Measurements from ENCODE around the gene PCA3.
A peak's percentile ranks its signal among the peaks of the same experiment; 100 is the strongest.

PCA3 gene

DNA sequence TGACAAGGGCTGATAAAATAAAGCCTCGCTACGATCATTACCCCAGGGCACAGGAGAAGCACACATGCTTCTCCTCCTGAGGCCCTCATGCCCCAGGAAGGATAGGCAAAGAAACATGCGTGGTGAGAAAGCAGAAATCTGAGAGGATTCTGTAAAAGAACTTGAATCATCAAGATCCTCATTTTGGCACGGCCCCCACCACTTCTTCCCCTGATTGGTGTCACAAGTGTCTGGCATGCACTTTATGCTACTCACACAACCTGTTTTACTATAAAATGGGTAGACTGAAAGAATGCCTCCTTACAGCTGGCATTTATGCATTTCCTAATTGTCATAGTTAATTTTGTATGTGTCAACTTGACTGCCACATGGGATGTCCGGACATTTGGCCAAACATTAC lies 32.1 kb downstream of the PCA3 start:
- Histone ChIP-seq H3K9me3 (replicated peaks; ENCODE audit: low read length) (no peaks in the 10 kb centered on the region), H3K27me3 (ENCODE audit: control insufficient read depth, insufficient read depth, low read length) (no peaks in the 10 kb centered on the region), H3K4me1 (ENCODE audit: control insufficient read depth, insufficient read depth, low read length) (no peaks in the 10 kb centered on the region), H3K36me3 (ENCODE audit: insufficient read depth, low read length) (no peaks in the 10 kb centered on the region), H3K4me2 (ENCODE audit: low read length) (no peak overlapping the region), H3K9ac (ENCODE audit: low read depth, low read length) (no peak overlapping the region), H3K4me3 (ENCODE audit: low read length) (no peak overlapping the region)

- no peaks in the 10 kb centered on the region for H3K27me3 ChIP-seq (ENCODE audit: control insufficient read depth, insufficient read depth, low read length)
- H3K4me1 ChIP-seq (ENCODE audit: control insufficient read depth, insufficient read depth, low read length) = no peaks in the 10 kb centered on the region
- no peak overlapping the region for H3K9ac ChIP-seq (ENCODE audit: low read depth, low read length)
- no peak overlapping the region for H3K4me3 ChIP-seq (ENCODE audit: low read length)
- no peaks in the 10 kb centered on the region for H3K9me3 ChIP-seq (replicated peaks; ENCODE audit: low read length)
- H3K4me2 ChIP-seq (ENCODE audit: low read length) = no peak overlapping the region
- no peaks in the 10 kb centered on the region for H3K36me3 ChIP-seq (ENCODE audit: insufficient read depth, low read length)
These were observed 34.3 kb downstream of the PCA3 start for GRCh38 chr9:76798527-76798926.

DNA sequence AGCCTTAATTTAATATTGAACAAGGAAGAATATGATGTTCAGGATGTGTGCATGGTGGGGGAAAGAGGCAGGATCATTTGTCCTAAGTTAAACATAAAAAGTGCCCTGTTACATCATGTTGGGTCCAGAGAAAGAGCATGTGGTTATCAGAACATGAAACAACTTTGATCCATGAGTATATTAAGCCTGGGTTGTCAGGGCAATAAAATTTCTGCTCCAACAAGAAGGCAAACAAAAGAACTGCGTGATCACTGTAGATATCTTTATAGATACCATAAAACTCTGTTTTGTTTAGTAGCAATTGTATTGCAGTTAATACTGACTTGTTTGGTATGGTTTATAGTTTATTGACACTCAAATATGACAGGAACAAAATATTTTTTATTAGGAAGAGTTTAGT lies 35.2 kb downstream of the PCA3 start:
- Histone ChIP-seq H3K9me3 (replicated peaks; ENCODE audit: low read length) (no peaks in the 10 kb centered on the region), H3K9ac (ENCODE audit: low read depth, low read length) (no peak overlapping the region)

DNA sequence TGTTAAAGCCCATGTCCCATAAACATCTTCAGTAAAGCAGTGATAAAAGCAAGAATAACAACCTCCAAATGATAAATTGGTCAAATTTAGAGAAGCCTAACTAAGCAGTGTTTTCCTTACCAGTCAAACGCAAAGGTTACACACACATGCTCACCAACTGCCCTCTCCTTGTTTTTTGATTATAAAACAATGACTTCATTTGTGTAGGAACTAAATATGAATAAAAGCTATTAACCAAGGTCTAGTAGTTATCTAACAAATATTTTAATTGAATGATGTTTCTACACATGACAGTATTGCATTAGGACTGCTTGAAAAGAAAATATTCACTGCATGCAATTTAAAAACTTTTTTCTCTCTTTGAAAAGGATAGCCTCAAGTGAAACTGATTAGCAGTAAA lies 36.7 kb downstream of the PCA3 start:
- no peak overlapping the region for H3K9ac ChIP-seq (ENCODE audit: low read depth, low read length)
- H3K9me3 ChIP-seq (replicated peaks; ENCODE audit: low read length) = no peaks in the 10 kb centered on the region
- no peaks in the 10 kb centered on the region for H3K36me3 ChIP-seq (ENCODE audit: insufficient read depth, low read length)
- no peaks in the 10 kb centered on the region for H3K27me3 ChIP-seq (ENCODE audit: control insufficient read depth, insufficient read depth, low read length)
- no peak overlapping the region for H3K4me3 ChIP-seq (ENCODE audit: low read length)
- H3K4me1 ChIP-seq (ENCODE audit: control insufficient read depth, insufficient read depth, low read length) = no peaks in the 10 kb centered on the region
- no peak overlapping the region for H3K4me2 ChIP-seq (ENCODE audit: low read length)

More for the DNA sequence above, 35.2 kb downstream of the PCA3 start:
- H3K36me3 ChIP-seq (ENCODE audit: insufficient read depth, low read length) = no peaks in the 10 kb centered on the region
- no peaks in the 10 kb centered on the region for H3K4me1 ChIP-seq (ENCODE audit: control insufficient read depth, insufficient read depth, low read length)
- no peaks in the 10 kb centered on the region for H3K27me3 ChIP-seq (ENCODE audit: control insufficient read depth, insufficient read depth, low read length)
- H3K4me3 ChIP-seq (ENCODE audit: low read length) = no peak overlapping the region
- H3K4me2 ChIP-seq (ENCODE audit: low read length) = no peak overlapping the region

DNA sequence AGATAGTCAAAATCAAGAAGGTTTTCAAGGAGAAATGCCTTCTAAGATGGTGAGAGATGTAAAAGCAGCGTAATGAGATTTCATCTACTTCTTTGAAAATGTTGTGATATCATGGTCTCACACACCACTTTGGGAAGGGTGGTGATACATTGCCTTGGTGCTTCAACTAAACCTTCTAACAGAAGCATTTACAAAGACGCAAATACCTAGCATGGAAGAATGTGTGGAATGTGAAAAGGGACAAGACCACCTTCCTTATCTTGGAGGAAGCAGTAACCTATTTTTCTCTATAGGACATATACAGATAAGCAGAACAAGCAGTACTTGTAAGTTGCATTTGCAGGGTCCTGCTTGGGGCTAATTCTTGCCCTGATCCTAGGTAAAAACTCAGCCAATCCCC lies 38.8 kb downstream of the PCA3 start:
- no peaks in the 10 kb centered on the region for H3K36me3 ChIP-seq (ENCODE audit: insufficient read depth, low read length)
- H3K4me2 ChIP-seq (ENCODE audit: low read length) = no peak overlapping the region
- no peak overlapping the region for H3K4me3 ChIP-seq (ENCODE audit: low read length)
- H3K4me1 ChIP-seq (ENCODE audit: control insufficient read depth, insufficient read depth, low read length) = no peaks in the 10 kb centered on the region
- H3K9ac ChIP-seq (ENCODE audit: low read depth, low read length) = no peak overlapping the region
- no peaks in the 10 kb centered on the region for H3K27me3 ChIP-seq (ENCODE audit: control insufficient read depth, insufficient read depth, low read length)
- H3K9me3 ChIP-seq (replicated peaks; ENCODE audit: low read length) = no peaks in the 10 kb centered on the region

DNA sequence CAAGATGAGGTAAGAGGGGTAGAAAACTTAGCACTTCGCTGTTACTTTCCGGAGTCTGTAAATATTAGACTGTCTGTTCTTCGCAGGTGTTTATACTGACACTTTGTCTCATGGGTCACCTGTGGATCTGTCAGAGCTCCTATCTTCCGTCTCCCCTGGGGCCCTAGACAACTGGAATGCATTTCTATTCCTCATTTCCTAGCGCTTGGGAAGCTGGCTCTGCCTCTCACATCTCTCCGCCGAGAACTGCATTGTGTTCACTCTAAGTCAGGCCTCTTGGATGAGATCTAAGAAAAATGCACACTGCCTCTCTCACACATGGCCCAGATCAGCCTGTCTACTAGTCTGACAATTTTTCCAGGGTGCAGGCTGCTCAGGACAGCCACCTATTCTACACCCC lies 39.5 kb downstream of the PCA3 start:
- no peaks in the 10 kb centered on the region for H3K9me3 ChIP-seq (replicated peaks; ENCODE audit: low read length)
- H3K4me2 ChIP-seq (ENCODE audit: low read length) = no peak overlapping the region
- H3K36me3 ChIP-seq (ENCODE audit: insufficient read depth, low read length) = no peaks in the 10 kb centered on the region
- no peaks in the 10 kb centered on the region for H3K27me3 ChIP-seq (ENCODE audit: control insufficient read depth, insufficient read depth, low read length)
- H3K4me3 ChIP-seq (ENCODE audit: low read length) = no peak overlapping the region
- H3K4me1 ChIP-seq (ENCODE audit: control insufficient read depth, insufficient read depth, low read length) = no peaks in the 10 kb centered on the region
- no peak overlapping the region for H3K9ac ChIP-seq (ENCODE audit: low read depth, low read length)

DNA sequence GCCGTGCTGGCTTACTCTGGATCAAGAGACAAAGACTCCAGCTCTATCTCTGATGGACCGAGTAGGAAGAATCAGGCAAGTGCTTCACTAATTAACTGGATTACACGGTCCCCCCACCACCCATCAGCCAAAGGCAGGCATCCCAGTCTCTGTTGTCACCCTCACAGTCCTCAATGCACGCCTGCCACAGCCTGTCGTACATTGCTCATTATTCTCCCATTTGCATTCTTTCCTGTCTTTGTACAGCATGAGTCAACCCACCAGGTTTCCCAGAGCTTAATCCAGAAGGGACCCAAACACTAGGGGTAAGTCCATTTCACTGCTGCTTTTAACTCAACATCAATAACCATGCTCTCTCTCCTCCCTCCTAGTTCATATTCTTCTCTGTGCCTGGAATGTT lies 44.4 kb downstream of the PCA3 start:
- no peak overlapping the region for H3K4me2 ChIP-seq (ENCODE audit: low read length)
- H3K4me3 ChIP-seq (ENCODE audit: low read length) = no peak overlapping the region
- H3K9ac ChIP-seq (ENCODE audit: low read depth, low read length) = no peak overlapping the region
- H3K4me1 ChIP-seq (ENCODE audit: control insufficient read depth, insufficient read depth, low read length) = no peaks in the 10 kb centered on the region
- no peaks in the 10 kb centered on the region for H3K9me3 ChIP-seq (replicated peaks; ENCODE audit: low read length)
- H3K36me3 ChIP-seq (ENCODE audit: insufficient read depth, low read length) = no peaks in the 10 kb centered on the region
- no peaks in the 10 kb centered on the region for H3K27me3 ChIP-seq (ENCODE audit: control insufficient read depth, insufficient read depth, low read length)

DNA sequence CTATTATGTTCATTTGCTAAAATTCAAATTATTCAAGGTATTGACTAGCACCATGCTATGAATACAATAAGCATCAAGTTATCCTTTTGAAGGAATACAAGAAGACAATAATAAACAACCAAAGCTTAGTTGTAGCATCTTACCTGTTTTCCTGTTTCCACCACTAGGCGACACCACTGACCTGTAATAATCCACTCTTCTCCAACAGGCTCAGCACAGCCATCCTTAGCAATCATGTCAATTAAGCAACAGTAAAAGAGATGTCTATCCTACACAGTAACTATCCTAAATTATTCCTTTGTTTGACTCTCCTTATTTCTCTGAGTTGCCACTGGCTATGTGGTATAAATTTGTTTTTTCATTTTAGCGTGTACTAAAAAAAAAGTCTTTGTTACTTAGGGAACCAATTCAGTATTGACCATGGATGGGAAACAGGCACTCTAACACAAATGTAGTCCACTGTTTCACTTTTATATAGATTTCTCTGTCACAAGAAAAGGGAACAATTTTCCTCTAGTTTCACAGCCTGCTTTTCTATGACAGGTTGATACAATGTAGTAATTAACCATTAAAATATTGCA lies 46.2 kb downstream of the PCA3 start:
- Histone ChIP-seq H3K4me2 (ENCODE audit: low read length) (no peak overlapping the region), H3K9me3 (replicated peaks; ENCODE audit: low read length) (no peaks in the 10 kb centered on the region), H3K36me3 (ENCODE audit: insufficient read depth, low read length) (no peaks in the 10 kb centered on the region), H3K4me1 (ENCODE audit: control insufficient read depth, insufficient read depth, low read length) (no peaks in the 10 kb centered on the region), H3K4me3 (ENCODE audit: low read length) (no peak overlapping the region), H3K9ac (ENCODE audit: low read depth, low read length) (no peak overlapping the region), H3K27me3 (ENCODE audit: control insufficient read depth, insufficient read depth, low read length) (no peaks in the 10 kb centered on the region)

DNA sequence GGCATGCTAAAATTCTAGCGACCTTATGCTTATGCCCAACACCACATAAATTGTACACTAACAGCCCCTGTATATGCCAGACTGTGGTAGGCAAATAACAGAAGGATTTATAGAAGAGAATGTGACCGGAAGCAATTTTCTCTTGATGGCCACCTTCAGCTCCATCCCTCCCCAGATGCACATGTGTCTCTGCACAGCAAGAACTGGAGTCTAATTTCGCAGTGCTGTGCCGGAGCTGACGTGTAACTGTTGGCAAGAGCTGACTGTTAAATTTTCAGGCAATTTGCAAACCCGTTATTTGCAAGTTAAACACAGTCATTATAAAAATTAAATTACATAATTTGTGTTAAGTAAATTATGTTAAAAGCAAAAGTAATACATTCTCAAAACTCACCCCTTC lies 48.4 kb downstream of the PCA3 start:
- H3K36me3 ChIP-seq (ENCODE audit: insufficient read depth, low read length) = no peaks in the 10 kb centered on the region
- H3K4me1 ChIP-seq (ENCODE audit: control insufficient read depth, insufficient read depth, low read length) = peaks cover 9% of the 10 kb centered on the region
- no peak overlapping the region for H3K4me3 ChIP-seq (ENCODE audit: low read length)
- H3K9ac ChIP-seq (ENCODE audit: low read depth, low read length) = no peak overlapping the region
- H3K27me3 ChIP-seq (ENCODE audit: control insufficient read depth, insufficient read depth, low read length) = no peaks in the 10 kb centered on the region
- no peaks in the 10 kb centered on the region for H3K9me3 ChIP-seq (replicated peaks; ENCODE audit: low read length)
- no peak overlapping the region for H3K4me2 ChIP-seq (ENCODE audit: low read length)

GRCh38 chr9:76817489-76817888 lies 53.3 kb downstream of the PCA3 start:
- H3K4me1 ChIP-seq (ENCODE audit: control insufficient read depth, insufficient read depth, low read length) = peaks cover 23% of the 10 kb centered on the region
- no peaks in the 10 kb centered on the region for H3K9me3 ChIP-seq (replicated peaks; ENCODE audit: low read length)
- no peaks in the 10 kb centered on the region for H3K27me3 ChIP-seq (ENCODE audit: control insufficient read depth, insufficient read depth, low read length)
- H3K9ac ChIP-seq (ENCODE audit: low read depth, low read length) = no peak overlapping the region
- no peak overlapping the region for H3K4me3 ChIP-seq (ENCODE audit: low read length)
- H3K4me2 ChIP-seq (ENCODE audit: low read length) = peak overlapping the region; percentile 13
- peaks cover 5% of the 10 kb centered on the region for H3K36me3 ChIP-seq (ENCODE audit: insufficient read depth, low read length)

DNA sequence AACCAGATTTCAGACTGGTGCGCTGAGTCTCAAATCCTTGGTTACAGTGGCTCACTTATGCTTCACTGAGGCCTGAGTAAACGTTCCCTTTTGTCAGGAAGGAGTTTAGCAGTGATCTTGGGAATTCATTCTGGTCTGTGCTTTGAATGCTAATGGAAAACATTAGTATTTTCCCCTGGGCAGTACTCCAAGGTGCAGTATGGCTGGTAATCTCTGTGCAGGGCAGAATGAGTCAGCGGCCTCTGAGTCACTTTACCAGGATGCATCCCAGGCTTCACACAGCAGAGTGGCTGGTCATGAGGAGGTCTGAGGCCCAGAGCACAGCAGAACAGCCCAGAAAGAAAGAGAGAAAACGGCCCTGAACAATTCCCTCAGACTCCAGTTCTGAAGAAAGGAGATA lies 54.0 kb downstream of the PCA3 start:
- H3K36me3 ChIP-seq (ENCODE audit: insufficient read depth, low read length) = peaks cover 6% of the 10 kb centered on the region
- H3K4me1 ChIP-seq (ENCODE audit: control insufficient read depth, insufficient read depth, low read length) = peaks cover 23% of the 10 kb centered on the region
- H3K27me3 ChIP-seq (ENCODE audit: control insufficient read depth, insufficient read depth, low read length) = no peaks in the 10 kb centered on the region
- peak overlapping the region; percentile 13 for H3K4me2 ChIP-seq (ENCODE audit: low read length)
- H3K9ac ChIP-seq (ENCODE audit: low read depth, low read length) = peak overlapping the region; percentile 69
- H3K9me3 ChIP-seq (replicated peaks; ENCODE audit: low read length) = no peaks in the 10 kb centered on the region
- no peak overlapping the region for H3K4me3 ChIP-seq (ENCODE audit: low read length)

GRCh38 chr9:76820431-76820830 lies 56.2 kb downstream of the PCA3 start:
- H3K4me3 ChIP-seq (ENCODE audit: low read length) = no peak overlapping the region
- no peaks in the 10 kb centered on the region for H3K9me3 ChIP-seq (replicated peaks; ENCODE audit: low read length)
- no peak overlapping the region for H3K4me2 ChIP-seq (ENCODE audit: low read length)
- no peak overlapping the region for H3K9ac ChIP-seq (ENCODE audit: low read depth, low read length)
- H3K36me3 ChIP-seq (ENCODE audit: insufficient read depth, low read length) = peaks cover 12% of the 10 kb centered on the region
- H3K27me3 ChIP-seq (ENCODE audit: control insufficient read depth, insufficient read depth, low read length) = no peaks in the 10 kb centered on the region
- H3K4me1 ChIP-seq (ENCODE audit: control insufficient read depth, insufficient read depth, low read length) = peaks cover 23% of the 10 kb centered on the region

Measured in skeletal muscle satellite cell (primary cell).